Measurements from ENCODE around the gene SMIM17. TPM values are rescaled to one million over a fixed set of nuclear protein-coding genes. Genes with fewer than 3 reads are reported as not detected.

SMIM17 gene
- total and polyA plus RNA-seq, 5 experiments from 2014 or later: 0.21 TPM; not detected in 4

GRCh38 chr19:56613639-56614038 is 29.3 kb upstream of the SMIM17 start:
- DNase-seq: no peak
- no peak for ATAC-seq
- peaks cover 90 to 96% (median 91%) of the 10 kb centered on the region in 3 donors for H3K36me3 Mint-ChIP-seq

GRCh38 chr19:56617531-56617930 is 25.4 kb upstream of the SMIM17 start:
- Mint-ChIP-seq H3K27ac (no peak overlapping the region), H3K9me3 (peaks cover 14 to 95% (median 55%) of the 10 kb centered on the region in 9 donors), H3K4me3 (peak overlapping the region in 2 of 10 donors; percentile 8), H3K4me1 (peaks cover 0 to 5% (median 4%) of the 10 kb centered on the region in 4 donors), H3K36me3 (peaks cover 71 to 93% (median 87%) of the 10 kb centered on the region in 3 donors), H3K27me3 (no peaks in the 10 kb centered on the region)
- DNase-seq: no peak
- ATAC-seq: no peak
- POLR2A ChIA-PET: no interaction called here

More at GRCh38 chr19:56613639-56614038, 29.3 kb upstream of the SMIM17 start:
- H3K27me3 Mint-ChIP-seq: no peaks in the 10 kb centered on the region
- peaks cover 0 to 7% (median 4%) of the 10 kb centered on the region in 4 donors for H3K4me1 Mint-ChIP-seq
- POLR2A ChIA-PET: interaction anchor here (0.8 kb wide), 1 partner anchor 16 kb away, joined by 3 read pairs; no protein-coding TSS in a partner anchor
- no peak overlapping the region for H3K27ac Mint-ChIP-seq
- peaks cover 25 to 100% (median 70%) of the 10 kb centered on the region in 9 donors for H3K9me3 Mint-ChIP-seq
- H3K4me3 Mint-ChIP-seq: no peak overlapping the region

- POLR2A ChIA-PET: no interaction called here
- no peak for ATAC-seq
- peaks cover 0 to 5% (median 4%) of the 10 kb centered on the region in 4 donors for H3K4me1 Mint-ChIP-seq
- peaks cover 9 to 94% (median 49%) of the 10 kb centered on the region in 9 donors for H3K9me3 Mint-ChIP-seq
- no peaks in the 10 kb centered on the region for H3K27me3 Mint-ChIP-seq
- peaks cover 62 to 93% (median 81%) of the 10 kb centered on the region in 3 donors for H3K36me3 Mint-ChIP-seq
- no peak overlapping the region for H3K4me3 Mint-ChIP-seq
- H3K27ac Mint-ChIP-seq: no peak overlapping the region
- DNase-seq: no peak
Observed at GRCh38 chr19:56619121-56619520, 23.8 kb upstream of the SMIM17 start.

GRCh38 chr19:56622374-56622773 is 20.6 kb upstream of the SMIM17 start:
- Mint-ChIP-seq H3K4me3 (no peak overlapping the region), H3K36me3 (peaks cover 43 to 84% (median 65%) of the 10 kb centered on the region in 3 donors), H3K4me1 (peaks cover 0 to 4% (median under 1%) of the 10 kb centered on the region in 4 donors), H3K27ac (no peak overlapping the region), H3K27me3 (no peaks in the 10 kb centered on the region), H3K9me3 (peaks cover 0 to 92% (median 49%) of the 10 kb centered on the region in 9 donors)
- DNase-seq (no peak), ATAC-seq (no peak)
- POLR2A ChIA-PET: no interaction called here

GRCh38 chr19:56623006-56623405 is 20.0 kb upstream of the SMIM17 start:
- H3K27ac Mint-ChIP-seq: no peak overlapping the region
- peaks cover 0 to 92% (median 50%) of the 10 kb centered on the region in 9 donors for H3K9me3 Mint-ChIP-seq
- H3K36me3 Mint-ChIP-seq: peaks cover 37 to 83% (median 59%) of the 10 kb centered on the region in 3 donors
- no peak for ATAC-seq
- DNase-seq: no peak
- POLR2A ChIA-PET: interaction anchor here (0.6 kb wide), 1 partner anchor 48 kb away, joined by 3 read pairs; no protein-coding TSS in a partner anchor
- no peak overlapping the region for H3K4me3 Mint-ChIP-seq
- H3K27me3 Mint-ChIP-seq: no peaks in the 10 kb centered on the region
- H3K4me1 Mint-ChIP-seq: peaks cover 0 to 4% (median 0%) of the 10 kb centered on the region in 4 donors

GRCh38 chr19:56625708-56626107 is 17.3 kb upstream of the SMIM17 start:
- Mint-ChIP-seq H3K27ac (no peak overlapping the region), H3K4me1 (peaks cover 0 to 2% (median 0%) of the 10 kb centered on the region in 4 donors), H3K9me3 (peaks cover 0 to 95% (median 40%) of the 10 kb centered on the region in 9 donors), H3K27me3 (no peaks in the 10 kb centered on the region), H3K4me3 (no peak overlapping the region), H3K36me3 (peaks cover 30 to 76% (median 39%) of the 10 kb centered on the region in 3 donors)
- ATAC-seq (no peak), DNase-seq (no peak)
- POLR2A ChIA-PET: no interaction called here

- POLR2A ChIA-PET: no interaction called here
- H3K4me3 Mint-ChIP-seq: no peak overlapping the region
- peaks cover 4 to 59% (median 45%) of the 10 kb centered on the region in 3 donors for H3K36me3 Mint-ChIP-seq
- ATAC-seq: no peak
- DNase-seq: no peak
- no peak overlapping the region for H3K27ac Mint-ChIP-seq
- peaks cover 17 to 96% (median 52%) of the 10 kb centered on the region in 9 donors for H3K9me3 Mint-ChIP-seq
- H3K4me1 Mint-ChIP-seq: peaks cover 0 to 2% (median 0%) of the 10 kb centered on the region in 4 donors
- H3K27me3 Mint-ChIP-seq: no peaks in the 10 kb centered on the region
Observed at GRCh38 chr19:56633021-56633420, 9.9 kb upstream of the SMIM17 start.

- Mint-ChIP-seq H3K4me1 (peaks cover 0 to 2% (median 0%) of the 10 kb centered on the region in 4 donors), H3K9me3 (peaks cover 17 to 89% (median 53%) of the 10 kb centered on the region in 9 donors), H3K27ac (no peak overlapping the region), H3K4me3 (no peak overlapping the region), H3K27me3 (peaks cover 0 to 6% (median 2%) of the 10 kb centered on the region in 5 donors), H3K36me3 (peaks cover 6 to 55% (median 30%) of the 10 kb centered on the region in 3 donors)
- DNase-seq: peak in 1 of 10 donors; percentile 19
- POLR2A ChIA-PET: no interaction called here
- no peak for ATAC-seq
Observed at GRCh38 chr19:56637976-56638555, 4.9 kb upstream of the SMIM17 start.

- Mint-ChIP-seq H3K4me1 (peaks cover 0 to 2% (median 0%) of the 10 kb centered on the region in 4 donors), H3K36me3 (peaks cover 12 to 50% (median 31%) of the 10 kb centered on the region in 3 donors), H3K4me3 (peak overlapping the region in 1 of 10 donors; percentile 15), H3K27me3 (peaks cover 5 to 15% (median 9%) of the 10 kb centered on the region in 5 donors), H3K27ac (no peak overlapping the region), H3K9me3 (peaks cover 18 to 86% (median 49%) of the 10 kb centered on the region in 9 donors)
- POLR2A ChIA-PET: no interaction called here
- ATAC-seq (no peak), DNase-seq (no peak)
Observed at GRCh38 chr19:56639217-56639616, 3.7 kb upstream of the SMIM17 start.

- no peak for DNase-seq
- H3K36me3 Mint-ChIP-seq: peaks cover 21 to 61% (median 23%) of the 10 kb centered on the region in 3 donors
- no peak overlapping the region for H3K4me3 Mint-ChIP-seq
- POLR2A ChIA-PET: no interaction called here
- peaks cover 15 to 33% (median 23%) of the 10 kb centered on the region in 5 donors for H3K27me3 Mint-ChIP-seq
- no peak for ATAC-seq
- H3K27ac Mint-ChIP-seq: no peak overlapping the region
- H3K9me3 Mint-ChIP-seq: peaks cover 19 to 89% (median 63%) of the 10 kb centered on the region in 9 donors
- H3K4me1 Mint-ChIP-seq: peaks cover 0 to 2% (median 0%) of the 10 kb centered on the region in 4 donors
Observed at GRCh38 chr19:56643460-56643955, 549 bp downstream of the SMIM17 start.

GRCh38 chr19:56654151-56654550 is 11.2 kb downstream of the SMIM17 start:
- POLR2A ChIA-PET: no interaction called here
- ATAC-seq: no peak
- no peak for DNase-seq
- peaks cover 22 to 99% (median 51%) of the 10 kb centered on the region in 9 donors for H3K9me3 Mint-ChIP-seq
- H3K4me3 Mint-ChIP-seq: no peak overlapping the region
- H3K27me3 Mint-ChIP-seq: peaks cover 0 to 6% (median 0%) of the 10 kb centered on the region in 5 donors
- H3K36me3 Mint-ChIP-seq: peaks cover 3 to 57% (median 9%) of the 10 kb centered on the region in 3 donors
- no peaks in the 10 kb centered on the region for H3K4me1 Mint-ChIP-seq
- H3K27ac Mint-ChIP-seq: no peak overlapping the region

GRCh38 chr19:56660381-56661107 is 17.6 kb downstream of the SMIM17 start:
- H3K4me1 Mint-ChIP-seq: no peaks in the 10 kb centered on the region
- H3K27ac Mint-ChIP-seq: no peak overlapping the region
- H3K9me3 Mint-ChIP-seq: peaks cover under 1 to 83% (median 24%) of the 10 kb centered on the region in 9 donors
- H3K27me3 Mint-ChIP-seq: no peaks in the 10 kb centered on the region
- H3K4me3 Mint-ChIP-seq: peak overlapping the region in 1 of 10 donors; percentile 23
- POLR2A ChIA-PET: interaction anchor here (0.6 to 1.1 kb wide), 2 partner anchors 11 to 76 kb away, joined by 4 to 5 read pairs; partner anchors contain the start of gene ZNF835
- ATAC-seq (no peak), DNase-seq (no peak)
- peaks cover 9 to 28% (median 19%) of the 10 kb centered on the region in 3 donors for H3K36me3 Mint-ChIP-seq

All from naive thymus-derived CD8-positive, alpha-beta T cell (primary cell).